Effector memory CD8-positive, alpha-beta T cell (primary cell): Measurements from ENCODE around the gene KRT32.
"Not testable (repeated sequence)": the region's sequence is repeated elsewhere in the genome, so short reads cannot be mapped to it uniquely, and the experiment has no call there.

Source experiments
- ATAC-seq: fragments of 150-1000 bp; cut with Tn5 transposase; replicated peaks from 2 replicates; pipeline ENCODE4 v1.10.0; 2021; ENCODE audit warnings: mild to moderate bottlenecking, moderate library complexity
- DNase-seq, 3 experiments: peaks; one replicate each; pipeline ENCODE4 v3.0.0; 2021
- H3K27ac Mint-ChIP-seq, 2 donors: one replicate each; pipeline ENCODE4 v1.8.0; 2022; ENCODE audit warnings: mild to moderate bottlenecking in 2 of 2, mixed read lengths in 2 of 2, moderate library complexity in 2 of 2
- H3K27me3 Mint-ChIP-seq, 2 donors: one replicate each; pipeline ENCODE4 v1.8.0; 2022; ENCODE audit warnings: mixed read lengths in 2 of 2
- H3K36me3 Mint-ChIP-seq: one replicate; pipeline ENCODE4 v1.8.0; 2022; ENCODE audit warnings: mild to moderate bottlenecking, moderate library complexity, mixed read lengths; ENCODE audit not compliant: insufficient read depth
- H3K4me1 Mint-ChIP-seq, 2 donors: one replicate each; pipeline ENCODE4 v1.8.0; 2022; ENCODE audit warnings: low read depth in 2 of 2, mixed read lengths in 2 of 2
- H3K4me3 Mint-ChIP-seq, 2 donors: one replicate each; pipeline ENCODE4 v1.8.0; 2022; ENCODE audit warnings: mild to moderate bottlenecking in 2 of 2, mixed read lengths in 2 of 2, moderate library complexity in 2 of 2
- H3K9me3 Mint-ChIP-seq, 2 donors: one replicate each; pipeline ENCODE4 v1.8.0; 2022; ENCODE audit warnings: mixed read lengths in 2 of 2

Gene KRT32

DNA sequence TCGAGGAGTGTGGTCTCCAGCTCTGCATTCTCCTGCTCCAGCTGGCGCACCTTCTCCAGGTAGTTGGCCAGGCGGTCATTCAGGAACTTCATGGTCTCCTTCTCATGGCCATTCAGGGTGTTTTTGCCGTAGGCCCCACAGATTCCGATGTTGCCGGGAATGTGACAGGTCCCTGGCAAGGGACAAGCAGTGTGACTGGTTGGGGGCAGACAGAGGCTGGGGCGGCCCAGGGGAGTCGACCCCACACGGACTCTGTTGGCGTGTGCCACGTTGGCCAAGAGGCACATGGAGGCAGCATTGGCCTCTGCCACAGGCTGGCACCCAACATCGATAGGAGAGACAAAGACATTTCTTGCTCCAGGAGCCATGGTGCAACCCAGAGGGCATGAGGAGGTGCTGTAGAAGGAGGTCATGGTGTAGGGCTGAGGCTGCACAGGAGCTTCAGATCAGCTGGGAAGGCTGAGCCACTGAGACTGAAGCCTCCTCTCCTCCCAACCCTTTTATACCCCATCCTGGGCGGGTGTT, 43.0 kb downstream of the KRT32 start, which contains the start of gene KRT37:
KRT37 (minus strand) TSS at position 475 of the 525 bp plus-strand sequence; CDS start at position 413, 62 bp downstream.
- no peak for ATAC-seq
- Mint-ChIP-seq H3K9me3 (no peaks in the 10 kb centered on the region), H3K27me3 (peaks cover 26 to 35% of the 10 kb centered on the region in 2 donors), H3K4me1 (no peaks in the 10 kb centered on the region), H3K27ac (peak within 1 kb of the TSS in 1 of 2 donors; percentile 78), H3K36me3 (no peaks in the 10 kb centered on the region), H3K4me3 (no peak within 1 kb of the TSS)
- DNase-seq: no peak

- not testable (repeated sequence) for H3K9me3 Mint-ChIP-seq, H3K27ac Mint-ChIP-seq, H3K36me3 Mint-ChIP-seq, ATAC-seq, DNase-seq, H3K4me1 Mint-ChIP-seq, H3K4me3 Mint-ChIP-seq
- peaks cover 19 to 26% of the 10 kb centered on the region in 2 donors for H3K27me3 Mint-ChIP-seq
Measured at GRCh38 chr17:41422586-41422985, 44.6 kb downstream of the KRT32 start.

DNA sequence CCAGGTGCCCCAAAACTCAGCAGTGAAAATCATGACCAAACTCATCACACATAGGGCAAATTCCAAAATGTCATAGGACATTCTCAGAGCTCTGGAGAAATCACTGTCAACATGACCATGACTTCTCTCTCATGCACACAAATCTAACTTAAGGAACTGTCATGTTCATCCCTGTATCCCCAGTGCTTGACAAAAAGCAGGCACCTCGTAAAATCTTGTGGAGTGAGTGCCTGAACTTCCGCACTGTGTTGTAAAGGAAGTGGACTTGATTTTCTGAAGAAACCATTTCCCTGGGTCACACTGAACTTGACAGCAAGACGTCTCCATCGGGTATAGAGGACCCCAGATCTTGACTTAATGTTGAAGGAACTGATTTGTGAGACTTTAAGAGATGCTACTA, 45.6 kb downstream of the KRT32 start:
- ATAC-seq (no peak), DNase-seq (no peak)
- H3K4me3 Mint-ChIP-seq: no peak overlapping the region
- H3K27ac Mint-ChIP-seq: no peak overlapping the region
- no peaks in the 10 kb centered on the region for H3K9me3 Mint-ChIP-seq
- peaks cover 19 to 26% of the 10 kb centered on the region in 2 donors for H3K27me3 Mint-ChIP-seq
- peaks cover 0 to 3% of the 10 kb centered on the region in 2 donors for H3K4me1 Mint-ChIP-seq
- no peaks in the 10 kb centered on the region for H3K36me3 Mint-ChIP-seq

- H3K4me3 Mint-ChIP-seq: no peak overlapping the region
- H3K27me3 Mint-ChIP-seq: peaks cover 19 to 26% of the 10 kb centered on the region in 2 donors
- DNase-seq: no peak
- H3K4me1 Mint-ChIP-seq: peaks cover 0 to 3% of the 10 kb centered on the region in 2 donors
- no peak for ATAC-seq
- no peak overlapping the region for H3K27ac Mint-ChIP-seq
- H3K36me3 Mint-ChIP-seq: no peaks in the 10 kb centered on the region
- no peaks in the 10 kb centered on the region for H3K9me3 Mint-ChIP-seq
Measured at GRCh38 chr17:41421116-41421515, 46.1 kb downstream of the KRT32 start.

DNA sequence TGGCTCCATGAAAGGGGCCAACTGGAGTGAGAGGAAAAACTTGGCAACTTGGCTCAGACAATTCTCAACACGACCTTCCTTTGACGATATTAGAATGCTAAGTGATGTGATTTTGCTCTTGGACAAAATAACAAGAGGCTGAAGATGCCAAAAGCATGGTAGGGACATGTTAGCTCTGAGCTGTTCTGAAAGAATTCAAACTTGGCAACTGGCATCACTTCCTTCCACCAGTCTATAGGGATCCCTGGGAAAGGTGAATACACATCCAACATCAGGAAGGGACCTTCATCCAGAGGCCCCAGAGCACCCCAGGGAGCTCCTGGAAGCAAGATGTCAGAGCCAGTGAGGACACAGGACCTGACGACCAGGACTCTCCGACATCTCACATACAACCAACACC, 47.1 kb downstream of the KRT32 start:
- Mint-ChIP-seq H3K4me1 (peaks cover 0 to 3% of the 10 kb centered on the region in 2 donors), H3K9me3 (no peaks in the 10 kb centered on the region), H3K27me3 (peaks cover 13 to 26% of the 10 kb centered on the region in 2 donors), H3K4me3 (no peak overlapping the region), H3K36me3 (no peaks in the 10 kb centered on the region), H3K27ac (no peak overlapping the region)
- DNase-seq (no peak), ATAC-seq (no peak)

DNA sequence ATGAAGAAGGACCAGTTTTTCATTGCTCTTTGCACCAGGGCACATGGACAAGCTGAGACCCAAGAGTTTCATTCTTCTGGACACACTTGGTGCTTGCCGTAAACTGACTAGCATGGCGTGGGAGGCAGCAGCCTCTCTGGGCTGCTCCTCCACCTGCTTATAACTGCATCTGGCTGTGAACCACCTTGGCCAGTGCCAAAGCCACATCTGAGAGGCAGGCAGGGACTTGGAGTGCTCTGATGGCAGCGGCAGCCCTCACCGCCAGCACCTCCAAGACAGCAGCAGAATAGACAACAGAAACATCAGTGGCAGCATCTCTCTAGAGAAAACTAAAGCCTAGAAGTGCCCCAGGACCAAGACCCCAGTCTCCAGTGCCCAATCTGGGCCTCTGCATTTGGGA, 47.5 kb downstream of the KRT32 start:
- H3K9me3 Mint-ChIP-seq: no peaks in the 10 kb centered on the region
- ATAC-seq (no peak), DNase-seq (no peak)
- H3K36me3 Mint-ChIP-seq: no peaks in the 10 kb centered on the region
- peaks cover 12 to 26% of the 10 kb centered on the region in 2 donors for H3K27me3 Mint-ChIP-seq
- H3K27ac Mint-ChIP-seq: no peak overlapping the region
- no peak overlapping the region for H3K4me3 Mint-ChIP-seq
- H3K4me1 Mint-ChIP-seq: peaks cover 0 to 3% of the 10 kb centered on the region in 2 donors

DNA sequence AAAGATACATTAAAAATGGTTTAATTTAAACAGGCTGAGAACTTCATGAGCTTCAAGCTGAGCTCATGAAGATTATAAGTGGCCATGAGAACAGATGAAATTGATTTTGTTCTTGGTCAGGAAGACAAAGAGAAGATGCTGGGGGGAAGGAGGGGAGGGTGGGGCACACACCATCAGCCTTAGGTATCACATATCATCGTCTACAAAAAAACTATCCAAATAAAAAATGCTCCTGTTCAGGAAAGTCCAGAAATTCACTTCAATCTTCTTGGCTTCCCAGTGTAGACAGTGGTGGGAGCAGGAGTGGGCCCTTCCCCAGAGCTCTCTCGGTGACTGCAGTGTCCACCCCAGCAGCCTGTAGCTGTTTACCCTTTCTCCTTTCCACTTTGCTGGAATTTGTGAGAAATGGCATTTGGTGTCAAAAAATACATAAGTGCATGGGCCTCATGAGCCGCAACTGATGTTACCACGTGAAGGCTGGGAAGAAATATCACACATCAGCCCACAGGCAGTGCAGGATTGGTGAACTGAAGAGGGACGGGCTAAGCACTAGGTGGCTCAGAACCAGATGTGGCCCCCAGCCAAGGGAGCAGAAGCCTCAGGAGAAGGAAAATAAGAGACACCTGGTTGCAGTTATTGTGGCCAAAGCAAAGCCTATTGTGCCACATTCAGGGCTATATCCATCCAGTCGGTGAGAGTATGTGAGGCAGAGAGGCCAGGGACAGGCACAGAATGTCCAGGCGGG, 48.9 kb downstream of the KRT32 start:
- Mint-ChIP-seq H3K27ac (no peak overlapping the region), H3K9me3 (no peaks in the 10 kb centered on the region), H3K27me3 (peaks cover 14 to 19% of the 10 kb centered on the region in 2 donors), H3K36me3 (no peaks in the 10 kb centered on the region), H3K4me3 (no peak overlapping the region), H3K4me1 (peaks cover 0 to 3% of the 10 kb centered on the region in 2 donors)
- ATAC-seq (no peak), DNase-seq (no peak)

- H3K4me1 Mint-ChIP-seq: peaks cover 0 to 3% of the 10 kb centered on the region in 2 donors
- no peak for DNase-seq
- no peak for ATAC-seq
Measured at GRCh38 chr17:41417576-41418015, 49.6 kb downstream of the KRT32 start.

GRCh38 chr17:41417127-41417526, 50.1 kb downstream of the KRT32 start:
- Mint-ChIP-seq H3K4me1 (peaks cover 0 to 3% of the 10 kb centered on the region in 2 donors), H3K36me3 (no peaks in the 10 kb centered on the region), H3K9me3 (no peaks in the 10 kb centered on the region), H3K27ac (peak overlapping the region in 1 of 2 donors; percentile 44), H3K4me3 (no peak overlapping the region), H3K27me3 (peaks cover 8 to 13% of the 10 kb centered on the region in 2 donors)
- no peak for DNase-seq
- no peak for ATAC-seq

More at GRCh38 chr17:41417576-41418015, 49.6 kb downstream of the KRT32 start:
- peak overlapping the region in 1 of 2 donors; percentile 44 for H3K27ac Mint-ChIP-seq
- no peaks in the 10 kb centered on the region for H3K9me3 Mint-ChIP-seq
- peaks cover 8 to 13% of the 10 kb centered on the region in 2 donors for H3K27me3 Mint-ChIP-seq
- H3K36me3 Mint-ChIP-seq: no peaks in the 10 kb centered on the region
- H3K4me3 Mint-ChIP-seq: no peak overlapping the region

- ATAC-seq (peak; percentile 24), DNase-seq (no peak)
- Mint-ChIP-seq H3K4me3 (no peak overlapping the region), H3K27me3 (peaks cover 8 to 11% of the 10 kb centered on the region in 2 donors), H3K27ac (no peak overlapping the region), H3K4me1 (peaks cover 0 to 3% of the 10 kb centered on the region in 2 donors), H3K9me3 (no peaks in the 10 kb centered on the region), H3K36me3 (no peaks in the 10 kb centered on the region)
Measured at GRCh38 chr17:41416479-41416878, 50.7 kb downstream of the KRT32 start.

GRCh38 chr17:41415833-41416335, 51.3 kb downstream of the KRT32 start:
- H3K4me1 Mint-ChIP-seq: peaks cover 0 to 3% of the 10 kb centered on the region in 2 donors
- no peaks in the 10 kb centered on the region for H3K36me3 Mint-ChIP-seq
- H3K27ac Mint-ChIP-seq: no peak overlapping the region
- H3K27me3 Mint-ChIP-seq: peaks cover 7 to 13% of the 10 kb centered on the region in 2 donors
- DNase-seq: no peak
- ATAC-seq: no peak
- H3K9me3 Mint-ChIP-seq: no peaks in the 10 kb centered on the region
- no peak overlapping the region for H3K4me3 Mint-ChIP-seq

DNA sequence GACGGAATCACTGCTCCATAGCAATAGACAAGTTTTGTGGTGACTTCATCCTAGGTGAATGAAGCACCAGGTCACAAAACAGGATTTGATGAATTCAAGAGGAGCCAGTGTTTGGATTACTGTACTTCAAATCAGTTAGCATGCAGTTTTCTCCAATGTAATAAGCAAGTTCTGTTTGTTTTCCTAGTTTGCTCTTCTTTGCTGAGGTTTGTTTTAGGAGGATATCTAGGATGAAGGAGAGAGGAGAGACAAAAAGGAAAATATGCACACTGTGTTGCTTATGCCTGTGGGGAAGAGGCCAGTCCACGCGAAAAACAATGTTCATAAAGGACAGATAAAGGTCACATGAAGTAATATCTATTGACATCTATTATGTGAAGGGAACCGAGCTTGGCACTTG, 51.8 kb downstream of the KRT32 start:
- Mint-ChIP-seq H3K4me1 (peaks cover 0 to 3% of the 10 kb centered on the region in 2 donors), H3K4me3 (no peak overlapping the region), H3K9me3 (no peaks in the 10 kb centered on the region), H3K27ac (no peak overlapping the region), H3K27me3 (peaks cover 2 to 13% of the 10 kb centered on the region in 2 donors), H3K36me3 (no peaks in the 10 kb centered on the region)
- ATAC-seq (no peak), DNase-seq (no peak)

- H3K36me3 Mint-ChIP-seq: no peaks in the 10 kb centered on the region
- no peak for ATAC-seq
- DNase-seq: no peak
- H3K9me3 Mint-ChIP-seq: no peaks in the 10 kb centered on the region
- peaks cover 2 to 4% of the 10 kb centered on the region in 2 donors for H3K4me1 Mint-ChIP-seq
- no peak overlapping the region for H3K27ac Mint-ChIP-seq
- H3K27me3 Mint-ChIP-seq: peaks cover 0 to 13% of the 10 kb centered on the region in 2 donors
- no peak overlapping the region for H3K4me3 Mint-ChIP-seq
Measured at GRCh38 chr17:41413982-41414381, 53.2 kb downstream of the KRT32 start.
